ENCODE results near the gene SMIM30.

- TF ChIP-seq POLR2AphosphoS5 (IDR thresholded peaks at IDR 0.05; ENCODE audit: borderline replicate concordance, low read depth, low read length) (no peak), EZH2 (IDR thresholded peaks at IDR 0.05) (no peak)
Observed at GRCh38 chr7:113140956-113141355, 22.6 kb upstream of the SMIM30 start.
